Measurements from ENCODE around the gene CD44.

DNA sequence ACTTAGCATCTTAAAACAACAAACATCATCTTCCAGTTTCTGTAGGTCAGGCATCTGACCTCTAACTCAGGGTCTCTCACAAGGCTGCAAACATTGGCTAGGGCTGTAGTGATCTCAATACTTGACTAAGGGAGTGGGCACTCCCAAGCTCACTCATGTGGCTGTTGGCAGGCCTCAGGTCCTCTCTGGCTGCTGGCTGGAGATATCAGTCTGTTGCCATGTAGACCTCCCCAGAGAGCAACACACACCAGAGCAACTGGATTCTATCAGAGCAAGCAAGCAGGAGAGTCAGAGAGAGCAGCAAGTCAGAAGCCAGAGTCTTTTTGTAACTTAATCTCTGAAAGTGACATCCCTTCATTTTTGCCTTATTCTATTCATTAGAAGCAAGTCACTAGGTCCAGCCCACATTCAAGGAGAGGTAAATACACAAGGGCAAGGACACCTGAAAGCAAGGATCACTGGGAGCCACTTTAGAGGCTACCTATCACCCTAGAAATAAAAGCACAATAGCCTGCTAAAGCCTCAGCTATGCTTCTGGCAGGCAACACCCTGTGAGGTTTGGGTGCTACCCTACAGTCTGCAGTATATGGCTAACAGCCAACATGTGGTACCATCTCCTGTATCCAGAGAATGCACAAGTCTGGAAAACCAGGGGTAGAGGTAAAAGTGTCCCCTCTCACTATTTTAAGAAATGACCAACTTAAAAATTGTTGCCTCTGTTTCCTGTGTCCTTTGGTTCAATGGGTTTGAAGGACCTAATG lies 33.5 kb upstream of the CD44 start:
- TF ChIP-seq POLR2A (IDR thresholded peaks at IDR 0.05): no peak
- TF ChIP-seq EP300 (IDR thresholded peaks at IDR 0.05): no peak

Measured in ovary (tissue), 1 donor.